GM23338 (cell line): ENCODE data around the gene JAM2. TPM values are rescaled to one million over a fixed set of nuclear protein-coding genes. Genes with fewer than 3 reads are reported as not detected.

ENCODE experiments used
- ATAC-seq: fragments of 200-7000 bp; cut with Tn5 transposase; 3 replicates; pipeline ENCODE4 v1.9.1; 2020
- DNase-seq: peaks from one replicate; pipeline ENCODE4 v3.0.0-alpha.2; 2015; ENCODE audit warnings: low spot score
- H2AFZ ChIP-seq: fragments of 200-600 bp; sonication (generic); 2 replicates; pipeline ENCODE4 v1.8.0; 2016; ENCODE audit warnings: antibody characterized with exemption, mild to moderate bottlenecking, moderate library complexity
- H3F3A ChIP-seq: fragments of 200-600 bp; sonication (generic); replicated peaks from 2 replicates; pipeline ENCODE4 v1.8.0; 2017; ENCODE audit warnings: antibody characterized with exemption, mixed run types, low read depth
- H3K27ac ChIP-seq: fragments of 200-600 bp; sonication (generic); 2 replicates; pipeline ENCODE4 v1.6.1; 2016; ENCODE audit warnings: low read depth
- H3K27me3 ChIP-seq: fragments of 200-600 bp; sonication (generic); 2 replicates; pipeline ENCODE4 v1.8.0; 2016; ENCODE audit warnings: mild to moderate bottlenecking, mixed run types, moderate library complexity; ENCODE audit not compliant: insufficient read depth
- H3K36me3 ChIP-seq: fragments of 200-600 bp; sonication (generic); 2 replicates; pipeline ENCODE4 v1.8.0; 2016; ENCODE audit warnings: mild to moderate bottlenecking; ENCODE audit not compliant: insufficient read depth
- H3K4me1 ChIP-seq: fragments of 200-600 bp; sonication (generic); 2 replicates; pipeline ENCODE4 v1.8.0; 2016; ENCODE audit warnings: mild to moderate bottlenecking, moderate library complexity; ENCODE audit not compliant: insufficient read depth
- H3K4me2 ChIP-seq: fragments of 200-600 bp; sonication (generic); 2 replicates; pipeline ENCODE4 v1.7.1; 2017; ENCODE audit warnings: mixed run types
- H3K4me3 ChIP-seq: fragments of 200-600 bp; sonication (generic); 2 replicates; pipeline ENCODE4 v1.6.1; 2016; ENCODE audit warnings: mixed run types
- H3K79me2 ChIP-seq: fragments of 200-600 bp; sonication (generic); replicated peaks from 2 replicates; pipeline ENCODE4 v1.8.0; 2017; ENCODE audit warnings: mild to moderate bottlenecking; ENCODE audit not compliant: insufficient read depth
- H3K9me2 ChIP-seq: fragments of 200-600 bp; sonication (generic); 2 replicates; pipeline ENCODE4 v1.8.0; 2017; ENCODE audit not compliant: insufficient read depth
- H4K20me1 ChIP-seq: fragments of 200-600 bp; sonication (generic); replicated peaks from 2 replicates; pipeline ENCODE4 v1.8.0; 2017; ENCODE audit warnings: mild to moderate bottlenecking; ENCODE audit not compliant: insufficient read depth
- H3K27ac Mint-ChIP-seq: 2 replicates; pipeline ENCODE4 v1.8.0; 2020; ENCODE audit warnings: inconsistent platforms, mild to moderate bottlenecking, moderate library complexity, mixed read lengths
- H3K27me3 Mint-ChIP-seq: 3 replicates; pipeline ENCODE4 v1.8.0; 2022; ENCODE audit warnings: low read depth, mild to moderate bottlenecking, moderate library complexity, mixed read lengths, inconsistent platforms; ENCODE audit not compliant: insufficient read depth, poor library complexity
- H3K36me3 Mint-ChIP-seq: 3 replicates; pipeline ENCODE4 v1.8.0; 2021; ENCODE audit warnings: low read depth, mild to moderate bottlenecking, inconsistent platforms, moderate library complexity, mixed read lengths
- H3K4me1 Mint-ChIP-seq: 3 replicates; pipeline ENCODE4 v1.8.0; 2020; ENCODE audit warnings: mild to moderate bottlenecking, inconsistent platforms, mixed read lengths
- H3K4me3 Mint-ChIP-seq: 3 replicates; pipeline ENCODE4 v1.8.0; 2021; ENCODE audit warnings: moderate library complexity, mild to moderate bottlenecking, inconsistent platforms, mixed read lengths
- H3K9me3 Mint-ChIP-seq: 3 replicates; pipeline ENCODE4 v1.8.0; 2020; ENCODE audit warnings: moderate library complexity, mild to moderate bottlenecking, inconsistent platforms, mixed read lengths
- CTCF ChIP-seq, 2 experiments: fragments of 200-600 bp in 1 of 2; sonication (generic) in 1 of 2; conservative IDR thresholded peaks; 2 replicates each; pipeline versions ENCODE4 v1.5.1 to v1.6.1; 2016 to 2017; ENCODE audit warnings: antibody characterized with exemption in 2 of 2, low read depth in 2 of 2, mild to moderate bottlenecking in 2 of 2, moderate library complexity in 1 of 2
- EZH2 ChIP-seq: fragments of 200-600 bp; sonication (generic); IDR thresholded peaks from one replicate; pipeline ENCODE4 v1.8.0; 2017; ENCODE audit warnings: antibody characterized with exemption, mild to moderate bottlenecking, low read depth; ENCODE audit not compliant: unreplicated experiment
- JUNB ChIP-seq: IDR thresholded peaks from one replicate; pipeline ENCODE4 v1.6.1; 2016; ENCODE audit warnings: antibody characterized with exemption; ENCODE audit not compliant: unreplicated experiment
- POLR2AphosphoS5 ChIP-seq: IDR thresholded peaks from 2 replicates; pipeline ENCODE4 v1.6.1; 2016; ENCODE audit warnings: antibody characterized with exemption, low read depth
- STAT1 ChIP-seq: IDR thresholded peaks from one replicate; pipeline ENCODE4 v1.6.1; 2016; ENCODE audit warnings: antibody characterized with exemption; ENCODE audit not compliant: unreplicated experiment
- ZNF331 ChIP-seq: fragments of 250-450 bp; sonication (Bioruptor Pico); IDR thresholded peaks from 2 replicates; pipeline ENCODE4 v1.5.0; 2020; ENCODE audit warnings: low read depth, mild to moderate bottlenecking, moderate library complexity
- polyA plus RNA-seq: library from polyadenylated mRNA; unstranded; fragments of >200 nt; fragmentation: Nextera tagmentation; extraction: Ambion mirVana; gene quantifications from 2 replicates; pipeline ENCODE4 v1.2.1, GENCODE V29; 2016
- total RNA-seq: library from RNA; depleted of rRNA; stranded (reverse); fragments of >200 nt; shearing (Covaris generic); gene quantifications from 2 replicates; pipeline ENCODE4 v1.2.3, GENCODE V29; 2014
- TF ChIP-seq, protein P1 (sequence below): fragments of 250-450 bp; sonication (Bioruptor Pico); IDR thresholded peaks from 2 replicates; pipeline ENCODE4 v1.5.0; 2020; ENCODE audit warnings: mild to moderate bottlenecking, moderate library complexity

The JAM2 gene
- total and polyA plus RNA-seq, 2 experiments from 2014 or later = 4.9 to 14.6 TPM

GRCh38 chr21:25735646-25736597 lies 96.9 kb downstream of the JAM2 start (continued):
- TF ChIP-seq, protein P1, sequence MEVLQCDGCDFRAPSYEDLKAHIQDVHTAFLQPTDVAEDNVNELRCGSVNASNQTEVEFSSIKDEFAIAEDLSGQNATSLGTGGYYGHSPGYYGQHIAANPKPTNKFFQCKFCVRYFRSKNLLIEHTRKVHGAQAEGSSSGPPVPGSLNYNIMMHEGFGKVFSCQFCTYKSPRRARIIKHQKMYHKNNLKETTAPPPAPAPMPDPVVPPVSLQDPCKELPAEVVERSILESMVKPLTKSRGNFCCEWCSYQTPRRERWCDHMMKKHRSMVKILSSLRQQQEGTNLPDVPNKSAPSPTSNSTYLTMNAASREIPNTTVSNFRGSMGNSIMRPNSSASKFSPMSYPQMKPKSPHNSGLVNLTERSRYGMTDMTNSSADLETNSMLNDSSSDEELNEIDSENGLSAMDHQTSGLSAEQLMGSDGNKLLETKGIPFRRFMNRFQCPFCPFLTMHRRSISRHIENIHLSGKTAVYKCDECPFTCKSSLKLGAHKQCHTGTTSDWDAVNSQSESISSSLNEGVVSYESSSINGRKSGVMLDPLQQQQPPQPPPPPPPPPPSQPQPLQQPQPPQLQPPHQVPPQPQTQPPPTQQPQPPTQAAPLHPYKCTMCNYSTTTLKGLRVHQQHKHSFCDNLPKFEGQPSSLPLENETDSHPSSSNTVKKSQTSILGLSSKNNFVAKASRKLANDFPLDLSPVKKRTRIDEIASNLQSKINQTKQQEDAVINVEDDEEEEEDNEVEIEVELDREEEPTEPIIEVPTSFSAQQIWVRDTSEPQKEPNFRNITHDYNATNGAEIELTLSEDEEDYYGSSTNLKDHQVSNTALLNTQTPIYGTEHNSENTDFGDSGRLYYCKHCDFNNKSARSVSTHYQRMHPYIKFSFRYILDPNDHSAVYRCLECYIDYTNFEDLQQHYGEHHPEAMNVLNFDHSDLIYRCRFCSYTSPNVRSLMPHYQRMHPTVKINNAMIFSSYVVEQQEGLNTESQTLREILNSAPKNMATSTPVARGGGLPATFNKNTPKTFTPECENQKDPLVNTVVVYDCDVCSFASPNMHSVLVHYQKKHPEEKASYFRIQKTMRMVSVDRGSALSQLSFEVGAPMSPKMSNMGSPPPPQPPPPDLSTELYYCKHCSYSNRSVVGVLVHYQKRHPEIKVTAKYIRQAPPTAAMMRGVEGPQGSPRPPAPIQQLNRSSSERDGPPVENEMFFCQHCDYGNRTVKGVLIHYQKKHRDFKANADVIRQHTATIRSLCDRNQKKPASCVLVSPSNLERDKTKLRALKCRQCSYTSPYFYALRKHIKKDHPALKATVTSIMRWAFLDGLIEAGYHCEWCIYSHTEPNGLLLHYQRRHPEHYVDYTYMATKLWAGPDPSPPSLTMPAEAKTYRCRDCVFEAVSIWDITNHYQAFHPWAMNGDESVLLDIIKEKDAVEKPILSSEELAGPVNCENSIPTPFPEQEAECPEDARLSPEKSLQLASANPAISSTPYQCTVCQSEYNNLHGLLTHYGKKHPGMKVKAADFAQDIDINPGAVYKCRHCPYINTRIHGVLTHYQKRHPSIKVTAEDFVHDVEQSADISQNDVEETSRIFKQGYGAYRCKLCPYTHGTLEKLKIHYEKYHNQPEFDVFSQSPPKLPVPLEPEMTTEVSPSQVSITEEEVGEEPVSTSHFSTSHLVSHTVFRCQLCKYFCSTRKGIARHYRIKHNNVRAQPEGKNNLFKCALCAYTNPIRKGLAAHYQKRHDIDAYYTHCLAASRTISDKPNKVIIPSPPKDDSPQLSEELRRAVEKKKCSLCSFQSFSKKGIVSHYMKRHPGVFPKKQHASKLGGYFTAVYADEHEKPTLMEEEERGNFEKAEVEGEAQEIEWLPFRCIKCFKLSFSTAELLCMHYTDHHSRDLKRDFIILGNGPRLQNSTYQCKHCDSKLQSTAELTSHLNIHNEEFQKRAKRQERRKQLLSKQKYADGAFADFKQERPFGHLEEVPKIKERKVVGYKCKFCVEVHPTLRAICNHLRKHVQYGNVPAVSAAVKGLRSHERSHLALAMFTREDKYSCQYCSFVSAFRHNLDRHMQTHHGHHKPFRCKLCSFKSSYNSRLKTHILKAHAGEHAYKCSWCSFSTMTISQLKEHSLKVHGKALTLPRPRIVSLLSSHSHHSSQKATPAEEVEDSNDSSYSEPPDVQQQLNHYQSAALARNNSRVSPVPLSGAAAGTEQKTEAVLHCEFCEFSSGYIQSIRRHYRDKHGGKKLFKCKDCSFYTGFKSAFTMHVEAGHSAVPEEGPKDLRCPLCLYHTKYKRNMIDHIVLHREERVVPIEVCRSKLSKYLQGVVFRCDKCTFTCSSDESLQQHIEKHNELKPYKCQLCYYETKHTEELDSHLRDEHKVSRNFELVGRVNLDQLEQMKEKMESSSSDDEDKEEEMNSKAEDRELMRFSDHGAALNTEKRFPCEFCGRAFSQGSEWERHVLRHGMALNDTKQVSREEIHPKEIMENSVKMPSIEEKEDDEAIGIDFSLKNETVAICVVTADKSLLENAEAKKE (CRISPR knock-in tag) = no peak

GRCh38 chr21:25737421-25737820 lies 98.4 kb downstream of the JAM2 start:
- Mint-ChIP-seq H3K4me1 (peaks cover 14% of the 10 kb centered on the region), H3K9me3 (no peaks in the 10 kb centered on the region; the same call in 2 of the 3 replicates)
- TF ChIP-seq CTCF (conservative IDR thresholded peaks at IDR 0.05; ENCODE audit: low read depth in 2 of 2) (no peak), EZH2 (no peak), ZNF331 (CRISPR knock-in tag) (no peak), JUNB (no peak), STAT1 (no peak), POLR2AphosphoS5 (no peak)

More at GRCh38 chr21:25737421-25737820, 98.4 kb downstream of the JAM2 start:
- H2AFZ ChIP-seq = no peak overlapping the region
- H3K27me3 ChIP-seq = no peaks in the 10 kb centered on the region
- H3K4me2 ChIP-seq = peak overlapping the region; percentile 79; the same call in 1 of the 2 replicates
- H3K36me3 ChIP-seq = no peaks in the 10 kb centered on the region
- H3K27me3 Mint-ChIP-seq = peaks cover 11% of the 10 kb centered on the region
- no peak overlapping the region for H3K27ac Mint-ChIP-seq
- no peak overlapping the region for H3K27ac ChIP-seq
- no peaks in the 10 kb centered on the region for H3K9me2 ChIP-seq
- H3K4me1 ChIP-seq = peaks cover 10% of the 10 kb centered on the region; the same call in 1 of the 2 replicates
- H4K20me1 ChIP-seq = peaks cover 6% of the 10 kb centered on the region; the same call in 1 of the 2 replicates
- DNase-seq = no peak
- peaks cover 75% of the 10 kb centered on the region for H3K79me2 ChIP-seq
- no peak overlapping the region for H3K4me3 ChIP-seq
- peaks cover 4% of the 10 kb centered on the region; the same call in 1 of the 3 replicates for H3K36me3 Mint-ChIP-seq
- no peak for ATAC-seq
- no peak overlapping the region for H3K4me3 Mint-ChIP-seq
- H3F3A ChIP-seq = no peaks in the 10 kb centered on the region
